ENCODE measurements around the gene NAPG. TPM values are rescaled to one million over a fixed set of nuclear protein-coding genes. Genes with fewer than 3 reads are reported as not detected.

Gene NAPG
- total and polyA plus RNA-seq, 4 donors, result 12.7 to 37.4 (median 26.2) TPM

GRCh38 chr18:10518595-10519255 lies 7.1 kb upstream of the NAPG start:
- peak; percentile 28 for TF ChIP-seq CTCF (IDR thresholded peaks at IDR 0.05; ENCODE audit: control extremely low read depth, extremely low read depth)
- Histone ChIP-seq H3K9me3 (ENCODE audit: control insufficient read depth in 4 of 4, insufficient read depth in 3 of 4, low read length in 3 of 4) (peaks cover 0 to 4% (median 0%) of the 10 kb centered on the region in 4 donors), H3K36me3 (ENCODE audit: control insufficient read depth in 4 of 4, insufficient read depth in 4 of 4, low read length in 4 of 4) (no peaks in the 10 kb centered on the region), H3K4me1 (ENCODE audit: control insufficient read depth in 5 of 5, insufficient read depth in 5 of 5, low read length in 5 of 5) (peaks cover 0 to 29% (median 18%) of the 10 kb centered on the region in 5 donors), H3K27me3 (ENCODE audit: control insufficient read depth in 3 of 3, insufficient read depth in 3 of 3, low read length in 2 of 3) (no peaks in the 10 kb centered on the region), H3K27ac (ENCODE audit: low read depth in 1 of 2, low read length in 1 of 2) (no peak overlapping the region), H3K9ac (ENCODE audit: insufficient read depth in 1 of 2, low read length in 2 of 2) (no peak overlapping the region), H3K4me3 (no peak overlapping the region)
- DNase-seq (peak; percentile 71 to 84 (median 84)), ATAC-seq (ENCODE audit: insufficient read depth, low FRiP score) (no peak)
- 34 to 36% methylated on average over 12 of the region's 12 CpGs for WGBS, 2 donors

GRCh38 chr18:10519366-10519765 lies 6.5 kb upstream of the NAPG start:
- DNase-seq (peak in 1 of 3 donors; percentile 14), ATAC-seq (ENCODE audit: insufficient read depth, low FRiP score) (no peak)
- WGBS, 2 donors, result 59 to 68% methylated on average over 2 of the region's 2 CpGs
- H3K36me3 ChIP-seq (ENCODE audit: control insufficient read depth in 4 of 4, insufficient read depth in 4 of 4, low read length in 4 of 4), result no peaks in the 10 kb centered on the region
- H3K27ac ChIP-seq (ENCODE audit: low read depth in 1 of 2, low read length in 1 of 2), result no peak overlapping the region
- no peaks in the 10 kb centered on the region for H3K27me3 ChIP-seq (ENCODE audit: control insufficient read depth in 3 of 3, insufficient read depth in 3 of 3, low read length in 2 of 3)
- peaks cover 0 to 24% (median 14%) of the 10 kb centered on the region in 5 donors for H3K4me1 ChIP-seq (ENCODE audit: control insufficient read depth in 5 of 5, insufficient read depth in 5 of 5, low read length in 5 of 5)
- no peak overlapping the region for H3K4me3 ChIP-seq
- no peak for TF ChIP-seq CTCF (IDR thresholded peaks at IDR 0.05; ENCODE audit: control extremely low read depth, extremely low read depth)
- H3K9me3 ChIP-seq (ENCODE audit: control insufficient read depth in 4 of 4, insufficient read depth in 3 of 4, low read length in 3 of 4), result peaks cover 0 to 4% (median 0%) of the 10 kb centered on the region in 4 donors
- no peak overlapping the region for H3K9ac ChIP-seq (ENCODE audit: insufficient read depth in 1 of 2, low read length in 2 of 2)

- peak; percentile 92 to 98 (median 97) for DNase-seq
- Histone ChIP-seq H3K36me3 (ENCODE audit: control insufficient read depth in 4 of 4, insufficient read depth in 4 of 4, low read length in 4 of 4) (no peaks in the 10 kb centered on the region), H3K27me3 (ENCODE audit: control insufficient read depth in 3 of 3, insufficient read depth in 3 of 3, low read length in 2 of 3) (no peaks in the 10 kb centered on the region), H3K4me3 (no peak overlapping the region), H3K9me3 (ENCODE audit: control insufficient read depth in 4 of 4, insufficient read depth in 3 of 4, low read length in 3 of 4) (peaks cover 0 to 4% (median 0%) of the 10 kb centered on the region in 4 donors), H3K4me1 (ENCODE audit: control insufficient read depth in 5 of 5, insufficient read depth in 5 of 5, low read length in 5 of 5) (peaks cover 0 to 18% (median 13%) of the 10 kb centered on the region in 5 donors), H3K27ac (ENCODE audit: low read depth in 1 of 2, low read length in 1 of 2) (no peak overlapping the region), H3K9ac (ENCODE audit: insufficient read depth in 1 of 2, low read length in 2 of 2) (peak overlapping the region in 1 of 2 donors; percentile 43)
- peak; percentile 89 for TF ChIP-seq CTCF (IDR thresholded peaks at IDR 0.05; ENCODE audit: control extremely low read depth, extremely low read depth)
- peak; percentile 64 for ATAC-seq (ENCODE audit: insufficient read depth, low FRiP score)
- WGBS, 2 donors, result 26 to 30% methylated on average over 17 of the region's 17 CpGs
Measured at GRCh38 chr18:10519999-10520935, 5.6 kb upstream of the NAPG start.
